Keratinocyte (primary cell): ENCODE measurements around the gene GJA4. TPM values are rescaled to one million over a fixed set of nuclear protein-coding genes. Genes with fewer than 3 reads are reported as not detected.
A peak's percentile ranks its signal among the peaks of the same experiment; 100 is the strongest.

Experiments
- DNase-seq: peaks from one replicate; pipeline ENCODE4 v3.0.0-alpha.2; 2011; ENCODE audit warnings: low read depth, missing footprints, low spot score
- FAIRE-seq: peaks from 2 replicates; lab custom pipeline; 2011; peaks lifted over from hg19 to GRCh38; lab: Jason Lieb, UNC
- H2AFZ ChIP-seq: 2 replicates; pipeline ENCODE4 v1.6.0; 2012; ENCODE audit warnings: low read length, control low read depth, inconsistent platforms; ENCODE audit not compliant: control insufficient read depth
- H3K27ac ChIP-seq: 2 replicates; pipeline ENCODE4 v1.5.1; 2011; ENCODE audit warnings: low read length; ENCODE audit not compliant: control insufficient read depth, insufficient read depth
- H3K27me3 ChIP-seq: 3 replicates; pipeline ENCODE4 v1.6.0; 2011; ENCODE audit warnings: low read length; ENCODE audit not compliant: control insufficient read depth, insufficient read depth; ENCODE audit errors: extremely low read depth
- H3K36me3 ChIP-seq, 2 experiments: 2 replicates in 1 of 2; 3 replicates in 1 of 2; pipeline ENCODE4 v1.5.1; 2011; ENCODE audit warnings: low read length in 2 of 2, mild to moderate bottlenecking in 1 of 2; ENCODE audit not compliant: control insufficient read depth in 2 of 2, insufficient read depth in 2 of 2; ENCODE audit errors: extremely low read depth in 1 of 2
- H3K4me1 ChIP-seq: 3 replicates; pipeline ENCODE4 v1.5.1; 2011; ENCODE audit warnings: low read length; ENCODE audit not compliant: control insufficient read depth, insufficient read depth; ENCODE audit errors: extremely low read depth
- H3K4me2 ChIP-seq: 3 replicates; pipeline ENCODE4 v1.6.0; 2011; ENCODE audit warnings: low read depth, low read length; ENCODE audit not compliant: control insufficient read depth, insufficient read depth; ENCODE audit errors: extremely low read depth
- H3K4me3 ChIP-seq, 3 experiments: fragments of 200-600 bp in 1 of 3; sonication (generic) in 1 of 3; 2 replicates in 2 of 3; 3 replicates in 1 of 3; pipeline ENCODE4 v1.5.1; 2011 to 2016; ENCODE audit warnings: low read length in 3 of 3, mild to moderate bottlenecking in 3 of 3, control low read depth in 2 of 3, inconsistent platforms in 1 of 3, low read depth in 1 of 3, mixed read lengths in 1 of 3, mixed run types in 1 of 3, moderate library complexity in 1 of 3; ENCODE audit not compliant: control insufficient read depth in 2 of 3, insufficient read depth in 2 of 3; ENCODE audit errors: extremely low read depth in 1 of 3
- H3K79me2 ChIP-seq: 2 replicates; pipeline ENCODE4 v1.6.0; 2012; ENCODE audit warnings: low read length; ENCODE audit not compliant: control insufficient read depth, insufficient read depth
- H3K9ac ChIP-seq: 3 replicates; pipeline ENCODE4 v1.6.0; 2011; ENCODE audit warnings: low read length; ENCODE audit not compliant: control insufficient read depth, insufficient read depth; ENCODE audit errors: extremely low read depth
- H3K9me1 ChIP-seq: 3 replicates; pipeline ENCODE4 v1.6.0; 2011; ENCODE audit warnings: low read length; ENCODE audit not compliant: control insufficient read depth, insufficient read depth; ENCODE audit errors: extremely low read depth
- H3K9me3 ChIP-seq: 2 replicates; pipeline ENCODE4 v1.5.1; 2012; ENCODE audit warnings: low read depth, low read length; ENCODE audit not compliant: control insufficient read depth
- H4K20me1 ChIP-seq: 3 replicates; pipeline ENCODE4 v1.6.0; 2011; ENCODE audit warnings: low read length; ENCODE audit not compliant: control insufficient read depth, insufficient read depth; ENCODE audit errors: extremely low read depth
- EZH2 ChIP-seq: IDR thresholded peaks from one replicate; pipeline ENCODE4 v1.6.1; 2012; ENCODE audit warnings: inconsistent platforms, mild to moderate bottlenecking, low read length, moderate library complexity
- dilution Hi-C: fragments of 300-500 bp; cut with MboI; formaldehyde crosslinking; loops from one replicate; pipeline ENCODE4 v1.7.0; 2020; ENCODE audit warnings: low sequenced_read_pairs; ENCODE audit not compliant: extremely low pct_ligation_motif_present
- polyA plus RNA-seq, 5 experiments: library from polyadenylated mRNA; depleted of rRNA in 3 of 5; stranded (reverse) in 3 of 5; stranded (forward) in 1 of 5; unstranded in 1 of 5; fragments of >200 nt; gene quantifications; 1 replicate in 1 of 5; 2 replicates in 3 of 5; 3 replicates in 1 of 5; pipeline versions ENCODE4 v1.2.1 to v1.2.3, GENCODE V29; 2011 to 2012; ENCODE audit warnings: missing spikeins in 2 of 5, low read depth in 1 of 5, low replicate concordance in 1 of 5
- TF ChIP-seq, protein P1 (sequence below), 3 experiments: IDR thresholded peaks in 1 of 3; conservative IDR thresholded peaks in 1 of 3; optimal IDR thresholded peaks in 1 of 3; 2 replicates in 2 of 3; 3 replicates in 1 of 3; pipeline versions ENCODE3 to v1.5.1; 2011; ENCODE audit warnings: low read length in 3 of 3, mild to moderate bottlenecking in 3 of 3, moderate library complexity in 2 of 3, control low read depth in 1 of 3, inconsistent platforms in 1 of 3; ENCODE audit not compliant: insufficient read depth in 2 of 3; ENCODE audit errors: extremely low read depth in 1 of 3

GJA4 gene
- polyA plus RNA-seq, 1 donor (not counting 4 experiments of a cell fraction or from before 2014, with no cell fraction given) = not detected

DNA sequence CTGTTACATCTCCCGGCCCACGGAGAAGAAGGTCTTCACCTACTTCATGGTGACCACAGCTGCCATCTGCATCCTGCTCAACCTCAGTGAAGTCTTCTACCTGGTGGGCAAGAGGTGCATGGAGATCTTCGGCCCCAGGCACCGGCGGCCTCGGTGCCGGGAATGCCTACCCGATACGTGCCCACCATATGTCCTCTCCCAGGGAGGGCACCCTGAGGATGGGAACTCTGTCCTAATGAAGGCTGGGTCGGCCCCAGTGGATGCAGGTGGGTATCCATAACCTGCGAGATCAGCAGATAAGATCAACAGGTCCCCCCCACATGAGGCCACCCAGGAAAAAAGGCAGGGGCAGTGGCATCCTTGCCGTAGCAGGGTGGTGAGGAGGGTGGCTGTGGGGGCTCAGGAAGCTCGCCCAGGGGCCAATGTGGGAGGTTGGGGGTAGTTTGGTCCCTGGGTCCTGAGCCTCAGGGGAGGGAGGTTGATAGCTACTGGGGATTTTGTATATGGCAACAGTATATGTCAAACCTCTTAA, 31.0 kb upstream of the GJA4 start:
- H3K4me2 ChIP-seq = peak overlapping the region; percentile 75
- peaks cover 77% of the 10 kb centered on the region for H3K4me1 ChIP-seq
- DNase-seq (no peak), FAIRE-seq (no peak)
- H3K36me3 ChIP-seq = peaks cover 15 to 38% of the 10 kb centered on the region in 2 experiments
- peak overlapping the region in 1 of 3 experiments; percentile 18 for H3K4me3 ChIP-seq
- peak overlapping the region; percentile 83 for H3K27ac ChIP-seq
- H3K9me3 ChIP-seq = no peaks in the 10 kb centered on the region
- no peaks in the 10 kb centered on the region for H3K9me1 ChIP-seq
- H2AFZ ChIP-seq = no peak overlapping the region
- no peaks in the 10 kb centered on the region for H4K20me1 ChIP-seq
- H3K27me3 ChIP-seq = no peaks in the 10 kb centered on the region
- peaks cover 50% of the 10 kb centered on the region for H3K79me2 ChIP-seq
- no peak overlapping the region for H3K9ac ChIP-seq
- dilution Hi-C loops = no loop called here
- no peak for TF ChIP-seq EZH2

DNA sequence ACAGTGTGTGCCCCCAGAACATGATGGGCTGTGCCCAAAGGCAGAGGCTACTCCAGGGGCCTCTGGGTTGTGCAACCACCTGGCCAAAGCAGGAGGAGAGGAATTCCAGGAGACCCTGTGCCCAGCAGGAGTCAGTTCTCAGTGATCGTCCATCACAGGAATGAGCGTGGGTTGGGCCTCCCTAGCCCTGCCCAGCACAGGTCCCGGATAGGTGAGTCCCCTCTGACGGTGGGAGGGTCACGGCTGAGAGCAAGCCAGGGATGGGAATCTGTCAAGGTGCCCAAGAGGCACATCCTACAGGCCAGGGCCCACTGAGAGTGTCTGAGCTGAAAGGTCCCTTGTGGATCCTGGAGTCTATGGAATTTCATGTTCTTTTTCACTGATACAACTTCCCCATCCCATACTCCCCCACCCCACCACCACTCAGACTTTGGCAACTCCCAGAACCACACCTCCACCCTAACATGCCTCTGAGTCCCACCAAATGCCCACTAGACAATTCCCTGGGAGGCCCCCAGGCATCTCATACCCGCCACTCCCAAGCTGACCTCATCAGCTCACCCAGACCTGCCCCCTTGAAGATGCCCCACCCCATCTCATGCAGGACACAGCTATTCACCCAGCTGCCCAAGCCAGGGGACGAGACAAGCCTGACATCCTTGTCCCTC, 30.2 kb upstream of the GJA4 start:
- TF ChIP-seq, protein P1, sequence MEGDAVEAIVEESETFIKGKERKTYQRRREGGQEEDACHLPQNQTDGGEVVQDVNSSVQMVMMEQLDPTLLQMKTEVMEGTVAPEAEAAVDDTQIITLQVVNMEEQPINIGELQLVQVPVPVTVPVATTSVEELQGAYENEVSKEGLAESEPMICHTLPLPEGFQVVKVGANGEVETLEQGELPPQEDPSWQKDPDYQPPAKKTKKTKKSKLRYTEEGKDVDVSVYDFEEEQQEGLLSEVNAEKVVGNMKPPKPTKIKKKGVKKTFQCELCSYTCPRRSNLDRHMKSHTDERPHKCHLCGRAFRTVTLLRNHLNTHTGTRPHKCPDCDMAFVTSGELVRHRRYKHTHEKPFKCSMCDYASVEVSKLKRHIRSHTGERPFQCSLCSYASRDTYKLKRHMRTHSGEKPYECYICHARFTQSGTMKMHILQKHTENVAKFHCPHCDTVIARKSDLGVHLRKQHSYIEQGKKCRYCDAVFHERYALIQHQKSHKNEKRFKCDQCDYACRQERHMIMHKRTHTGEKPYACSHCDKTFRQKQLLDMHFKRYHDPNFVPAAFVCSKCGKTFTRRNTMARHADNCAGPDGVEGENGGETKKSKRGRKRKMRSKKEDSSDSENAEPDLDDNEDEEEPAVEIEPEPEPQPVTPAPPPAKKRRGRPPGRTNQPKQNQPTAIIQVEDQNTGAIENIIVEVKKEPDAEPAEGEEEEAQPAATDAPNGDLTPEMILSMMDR (optimal IDR thresholded peaks at IDR 0.05 in 1 of 3, IDR thresholded peaks at IDR 0.05 in 1 of 3, conservative IDR thresholded peaks at IDR 0.05 in 1 of 3; ENCODE audit: extremely low read depth in 1 of 3, insufficient read depth in 2 of 3, low read length in 3 of 3) = no peak
- no peak for TF ChIP-seq EZH2
- Histone ChIP-seq H2AFZ (no peak overlapping the region), H3K79me2 (peaks cover 43% of the 10 kb centered on the region), H4K20me1 (no peaks in the 10 kb centered on the region), H3K4me2 (peak overlapping the region; percentile 75), H3K4me1 (peaks cover 70% of the 10 kb centered on the region), H3K36me3 (peaks cover 8 to 31% of the 10 kb centered on the region in 2 experiments), H3K9me1 (no peaks in the 10 kb centered on the region), H3K27me3 (no peaks in the 10 kb centered on the region), H3K9ac (peak overlapping the region; percentile 59), H3K4me3 (peak overlapping the region; percentile 13 to 37 (median 18)), H3K27ac (peak overlapping the region; percentile 83), H3K9me3 (no peaks in the 10 kb centered on the region)
- FAIRE-seq (peak; percentile 69), DNase-seq (no peak)
- dilution Hi-C loops = no loop called here
